T-helper 1 cell treated with Interleukin-12 subunit alpha and Interleukin-12 subunit beta and Interleukin-4 antibody, amounts not matched to agents 30 μg/mL and 1 μg/mL, for 36 hours (primary cell): ENCODE data around the gene ZNF33B.
A peak's percentile ranks its signal among the peaks of the same experiment; 100 is the strongest.
"Not testable (repeated sequence)": the region's sequence is repeated elsewhere in the genome, so short reads cannot be mapped to it uniquely, and the experiment has no call there.

Source experiments
- H3K27ac Mint-ChIP-seq: one replicate; pipeline ENCODE4 v1.8.0; 2021; ENCODE audit warnings: mild to moderate bottlenecking, mixed read lengths
- H3K27me3 Mint-ChIP-seq: one replicate; pipeline ENCODE4 v1.8.0; 2021; ENCODE audit warnings: low read depth, mixed read lengths
- H3K36me3 Mint-ChIP-seq: one replicate; pipeline ENCODE4 v1.8.0; 2021; ENCODE audit warnings: low read depth, mixed read lengths
- H3K4me1 Mint-ChIP-seq: one replicate; pipeline ENCODE4 v1.8.0; 2021; ENCODE audit warnings: low read depth, mixed read lengths
- H3K4me3 Mint-ChIP-seq: one replicate; pipeline ENCODE4 v1.8.0; 2021; ENCODE audit warnings: mild to moderate bottlenecking, moderate library complexity, mixed read lengths
- H3K9me3 Mint-ChIP-seq: one replicate; pipeline ENCODE4 v1.8.0; 2021; ENCODE audit warnings: mixed read lengths

The ZNF33B gene

DNA sequence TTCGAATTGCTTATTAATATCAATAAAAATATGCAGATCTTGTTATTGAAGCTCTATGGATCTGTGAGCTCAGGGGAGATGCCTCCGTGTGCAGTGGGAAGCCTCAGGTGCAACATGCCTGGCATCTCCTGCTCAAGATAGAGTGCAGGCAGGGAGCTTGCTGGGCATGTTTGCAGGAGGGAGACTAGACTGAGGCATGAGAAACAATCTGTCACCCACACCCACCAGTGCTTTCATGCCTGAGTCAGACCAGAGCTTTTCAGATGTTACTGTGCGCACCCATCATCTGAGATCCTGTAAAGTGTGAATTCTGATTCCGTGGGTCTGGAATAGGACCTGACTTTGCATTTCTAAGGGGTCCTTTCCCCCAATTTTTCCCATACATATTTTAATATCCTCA lies 62.0 kb downstream of the ZNF33B start:
- peaks cover 14% of the 10 kb centered on the region for H3K9me3 Mint-ChIP-seq
- no peak overlapping the region for H3K4me3 Mint-ChIP-seq
- H3K4me1 Mint-ChIP-seq, result peaks cover 2% of the 10 kb centered on the region
- no peaks in the 10 kb centered on the region for H3K36me3 Mint-ChIP-seq
- H3K27me3 Mint-ChIP-seq, result no peaks in the 10 kb centered on the region
- no peak overlapping the region for H3K27ac Mint-ChIP-seq

- Mint-ChIP-seq H3K36me3 (no peaks in the 10 kb centered on the region), H3K4me3 (no peak overlapping the region), H3K9me3 (peaks cover 19% of the 10 kb centered on the region), H3K27ac (no peak overlapping the region), H3K27me3 (no peaks in the 10 kb centered on the region), H3K4me1 (peaks cover 2% of the 10 kb centered on the region)
Measured at GRCh38 chr10:42574336-42574735, 64.0 kb downstream of the ZNF33B start.

DNA sequence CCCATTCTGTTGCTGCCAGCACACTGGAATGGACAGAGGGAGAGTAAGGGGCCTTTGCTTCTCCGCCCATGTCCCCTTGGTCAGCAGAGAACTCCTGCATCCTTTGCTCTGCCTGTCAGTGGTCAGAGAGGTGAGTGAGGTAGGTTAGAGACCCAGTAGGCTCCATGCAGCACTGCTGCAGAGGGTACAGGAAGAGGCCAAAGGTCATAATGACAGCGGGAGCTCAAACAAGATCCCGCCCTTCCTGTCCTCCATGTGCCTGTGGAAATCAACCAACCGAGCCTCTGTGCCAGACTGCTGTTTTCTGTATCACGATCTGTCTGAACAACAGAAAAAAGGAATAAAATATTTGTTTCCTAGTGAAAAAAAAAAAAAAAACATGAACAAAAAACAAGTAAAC lies 81.4 kb downstream of the ZNF33B start:
- no peak overlapping the region for H3K4me3 Mint-ChIP-seq
- no peak overlapping the region for H3K27ac Mint-ChIP-seq
- H3K9me3 Mint-ChIP-seq, result no peaks in the 10 kb centered on the region
- H3K4me1 Mint-ChIP-seq, result peaks cover 11% of the 10 kb centered on the region
- H3K36me3 Mint-ChIP-seq, result peaks cover 4% of the 10 kb centered on the region
- no peaks in the 10 kb centered on the region for H3K27me3 Mint-ChIP-seq

- not testable (repeated sequence) for H3K27ac Mint-ChIP-seq, H3K27me3 Mint-ChIP-seq, H3K9me3 Mint-ChIP-seq
- Mint-ChIP-seq H3K36me3 (peaks cover 24% of the 10 kb centered on the region), H3K4me3 (peak overlapping the region; percentile 97), H3K4me1 (peaks cover 31% of the 10 kb centered on the region)
Measured at GRCh38 chr10:42553576-42553975, 84.8 kb downstream of the ZNF33B start.

DNA sequence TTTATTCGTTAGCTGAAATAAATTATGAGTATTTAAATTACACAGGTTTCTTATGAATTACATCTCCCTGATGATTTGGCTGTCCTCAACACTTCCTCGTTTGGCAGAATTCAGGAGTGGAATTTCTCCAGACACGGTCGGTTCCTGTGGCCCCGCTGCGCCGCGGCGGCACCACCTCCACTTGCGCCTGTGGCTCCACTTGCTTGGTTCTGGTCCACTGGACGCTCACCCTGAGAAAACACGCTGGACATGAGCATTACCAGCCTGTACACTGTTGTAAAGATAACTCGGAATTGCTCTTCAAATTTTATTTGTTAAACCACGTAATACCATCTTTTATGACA lies 85.3 kb downstream of the ZNF33B start:
- peak overlapping the region; percentile 96 for H3K27ac Mint-ChIP-seq
- peaks cover under 1% of the 10 kb centered on the region for H3K9me3 Mint-ChIP-seq
- H3K4me3 Mint-ChIP-seq, result peak overlapping the region; percentile 97
- H3K27me3 Mint-ChIP-seq, result no peaks in the 10 kb centered on the region
- peaks cover 31% of the 10 kb centered on the region for H3K4me1 Mint-ChIP-seq
- peaks cover 26% of the 10 kb centered on the region for H3K36me3 Mint-ChIP-seq

- peak overlapping the region; percentile 97 for H3K4me3 Mint-ChIP-seq
- peaks cover 7% of the 10 kb centered on the region for H3K9me3 Mint-ChIP-seq
- peak overlapping the region; percentile 96 for H3K27ac Mint-ChIP-seq
- no peaks in the 10 kb centered on the region for H3K27me3 Mint-ChIP-seq
- H3K36me3 Mint-ChIP-seq, result peaks cover 31% of the 10 kb centered on the region
- H3K4me1 Mint-ChIP-seq, result peaks cover 33% of the 10 kb centered on the region
Measured at GRCh38 chr10:42552188-42553063, 85.9 kb downstream of the ZNF33B start.

DNA sequence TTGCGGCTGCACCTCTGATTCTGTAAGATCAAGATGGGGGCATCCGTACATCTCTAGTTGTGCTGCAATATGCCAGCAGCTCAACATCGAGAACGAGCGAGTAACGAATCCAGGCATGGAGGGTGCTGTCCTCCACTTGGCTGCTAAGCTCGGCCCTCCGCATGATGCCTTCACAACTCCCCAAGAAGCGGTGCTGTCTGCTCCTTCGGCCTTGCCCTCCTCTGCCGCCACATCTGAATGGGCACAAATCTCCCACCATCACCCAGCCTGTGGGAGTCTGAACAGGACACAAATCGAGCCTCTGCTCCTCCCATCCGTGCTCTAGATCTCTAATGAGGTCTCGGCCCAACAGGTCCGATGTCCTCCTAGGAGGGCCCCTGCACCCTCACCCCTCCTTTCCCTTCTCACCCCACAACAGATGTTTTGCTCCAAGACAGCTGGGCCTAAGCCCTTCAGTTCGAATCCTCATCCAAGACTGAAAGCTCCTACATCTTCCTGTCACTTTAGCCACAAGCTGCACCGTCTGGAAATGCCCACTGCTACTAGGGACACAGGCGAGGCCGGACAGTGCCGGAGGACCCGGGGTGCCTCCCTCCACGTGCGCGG lies 86.7 kb downstream of the ZNF33B start:
- Mint-ChIP-seq H3K4me3 (peak overlapping the region; percentile 97), H3K4me1 (peaks cover 34% of the 10 kb centered on the region), H3K27ac (peak overlapping the region; percentile 96), H3K36me3 (peaks cover 37% of the 10 kb centered on the region), H3K9me3 (peaks cover 14% of the 10 kb centered on the region), H3K27me3 (no peaks in the 10 kb centered on the region)

GRCh38 chr10:42549851-42550250 lies 88.5 kb downstream of the ZNF33B start:
- Mint-ChIP-seq H3K4me3 (no peak overlapping the region), H3K4me1 (peaks cover 34% of the 10 kb centered on the region), H3K36me3 (peaks cover 50% of the 10 kb centered on the region), H3K9me3 (peaks cover 27% of the 10 kb centered on the region), H3K27me3 (no peaks in the 10 kb centered on the region), H3K27ac (no peak overlapping the region)

DNA sequence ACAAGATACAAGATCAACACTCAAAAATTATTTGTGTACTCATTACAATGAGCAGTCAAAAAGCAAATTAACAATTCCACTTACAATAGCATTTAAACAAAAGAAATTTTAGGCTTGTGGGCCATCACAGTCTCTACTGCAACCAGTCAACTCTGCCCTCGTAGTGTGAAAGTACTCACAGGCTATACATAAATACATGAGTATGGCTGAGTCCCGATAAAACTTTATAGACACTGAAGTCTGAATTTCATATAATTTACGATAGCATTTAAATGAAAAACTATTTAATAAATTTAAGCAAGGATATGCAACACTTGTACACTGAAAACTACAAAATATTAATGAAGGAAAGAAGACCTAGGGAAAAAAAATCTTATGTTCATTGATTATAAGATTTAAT lies 90.1 kb downstream of the ZNF33B start:
- H3K36me3 Mint-ChIP-seq, result peaks cover 63% of the 10 kb centered on the region
- no peaks in the 10 kb centered on the region for H3K27me3 Mint-ChIP-seq
- H3K27ac Mint-ChIP-seq, result no peak overlapping the region
- H3K4me3 Mint-ChIP-seq, result no peak overlapping the region
- H3K9me3 Mint-ChIP-seq, result peaks cover 42% of the 10 kb centered on the region
- H3K4me1 Mint-ChIP-seq, result peaks cover 29% of the 10 kb centered on the region

DNA sequence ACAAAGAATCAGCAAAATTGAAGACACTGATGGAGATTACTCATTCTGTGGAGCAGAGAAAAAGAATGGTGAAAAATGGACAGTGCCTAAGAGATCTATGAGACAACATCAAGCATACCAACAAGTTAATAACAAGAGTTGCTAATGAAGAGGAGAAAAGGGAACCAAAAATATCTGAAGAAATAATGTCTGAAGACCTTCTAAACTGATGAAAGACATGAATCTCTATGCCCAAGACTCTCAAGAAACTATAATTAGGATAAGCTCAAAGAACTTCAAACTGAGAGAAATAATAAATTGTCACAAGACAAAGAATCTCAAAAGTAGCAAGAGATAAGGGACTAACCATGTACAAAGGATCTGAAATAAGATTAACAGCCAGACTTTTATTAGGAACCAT lies 93.4 kb downstream of the ZNF33B start:
- Mint-ChIP-seq H3K36me3 (peaks cover 69% of the 10 kb centered on the region), H3K9me3 (peaks cover 73% of the 10 kb centered on the region), H3K4me1 (peaks cover 10% of the 10 kb centered on the region), H3K27me3 (no peaks in the 10 kb centered on the region), H3K27ac (no peak overlapping the region), H3K4me3 (no peak overlapping the region)

- H3K4me1 Mint-ChIP-seq, result peaks cover 3% of the 10 kb centered on the region
- H3K9me3 Mint-ChIP-seq, result peaks cover 74% of the 10 kb centered on the region
- H3K27ac Mint-ChIP-seq, result no peak overlapping the region
- peaks cover 67% of the 10 kb centered on the region for H3K36me3 Mint-ChIP-seq
- H3K4me3 Mint-ChIP-seq, result no peak overlapping the region
- H3K27me3 Mint-ChIP-seq, result no peaks in the 10 kb centered on the region
Measured at GRCh38 chr10:42543840-42544372, 94.5 kb downstream of the ZNF33B start.
